Measurements from ENCODE around the gene NDUFC1. TPM values are rescaled to one million over a fixed set of nuclear protein-coding genes. Genes with fewer than 3 reads are reported as not detected.

NDUFC1 gene
- total RNA-seq, 1 donor from 2014 or later, result 39.1 TPM

DNA sequence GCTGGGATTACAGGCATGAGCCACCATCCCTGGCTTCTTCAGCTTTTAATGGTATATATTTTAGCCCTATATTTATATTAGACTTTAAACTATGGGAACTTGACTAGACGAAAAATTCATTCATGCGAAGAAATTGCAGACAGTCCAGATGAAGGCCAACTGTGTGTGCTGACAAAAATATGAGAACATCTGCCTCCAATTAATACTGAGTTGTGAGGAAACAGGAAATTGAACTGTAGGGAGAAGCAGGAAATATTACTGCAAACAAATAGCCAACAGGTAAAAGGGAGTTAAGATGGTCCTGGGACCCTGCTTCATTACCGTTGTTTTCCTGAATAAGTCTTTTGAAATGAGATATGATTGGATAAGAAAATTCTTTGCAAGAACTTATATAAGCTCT, 48.6 kb downstream of the NDUFC1 start:
- no peak overlapping the region for H3K4me3 Mint-ChIP-seq
- TF ChIP-seq, protein P1, sequence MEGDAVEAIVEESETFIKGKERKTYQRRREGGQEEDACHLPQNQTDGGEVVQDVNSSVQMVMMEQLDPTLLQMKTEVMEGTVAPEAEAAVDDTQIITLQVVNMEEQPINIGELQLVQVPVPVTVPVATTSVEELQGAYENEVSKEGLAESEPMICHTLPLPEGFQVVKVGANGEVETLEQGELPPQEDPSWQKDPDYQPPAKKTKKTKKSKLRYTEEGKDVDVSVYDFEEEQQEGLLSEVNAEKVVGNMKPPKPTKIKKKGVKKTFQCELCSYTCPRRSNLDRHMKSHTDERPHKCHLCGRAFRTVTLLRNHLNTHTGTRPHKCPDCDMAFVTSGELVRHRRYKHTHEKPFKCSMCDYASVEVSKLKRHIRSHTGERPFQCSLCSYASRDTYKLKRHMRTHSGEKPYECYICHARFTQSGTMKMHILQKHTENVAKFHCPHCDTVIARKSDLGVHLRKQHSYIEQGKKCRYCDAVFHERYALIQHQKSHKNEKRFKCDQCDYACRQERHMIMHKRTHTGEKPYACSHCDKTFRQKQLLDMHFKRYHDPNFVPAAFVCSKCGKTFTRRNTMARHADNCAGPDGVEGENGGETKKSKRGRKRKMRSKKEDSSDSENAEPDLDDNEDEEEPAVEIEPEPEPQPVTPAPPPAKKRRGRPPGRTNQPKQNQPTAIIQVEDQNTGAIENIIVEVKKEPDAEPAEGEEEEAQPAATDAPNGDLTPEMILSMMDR (IDR thresholded peaks at IDR 0.05; ENCODE audit: unreplicated experiment), result no peak
- H3K36me3 Mint-ChIP-seq, result no peaks in the 10 kb centered on the region
- H3K27me3 Mint-ChIP-seq (ENCODE audit: low read depth), result no peaks in the 10 kb centered on the region
- no peak overlapping the region for H3K27ac Mint-ChIP-seq
- H3K9me3 Mint-ChIP-seq, result no peaks in the 10 kb centered on the region
- no peak for DNase-seq (ENCODE audit: low spot score in 2 of 2, unreplicated experiment in 2 of 2)
- H3K4me1 Mint-ChIP-seq, result peaks cover 9% of the 10 kb centered on the region

DNA sequence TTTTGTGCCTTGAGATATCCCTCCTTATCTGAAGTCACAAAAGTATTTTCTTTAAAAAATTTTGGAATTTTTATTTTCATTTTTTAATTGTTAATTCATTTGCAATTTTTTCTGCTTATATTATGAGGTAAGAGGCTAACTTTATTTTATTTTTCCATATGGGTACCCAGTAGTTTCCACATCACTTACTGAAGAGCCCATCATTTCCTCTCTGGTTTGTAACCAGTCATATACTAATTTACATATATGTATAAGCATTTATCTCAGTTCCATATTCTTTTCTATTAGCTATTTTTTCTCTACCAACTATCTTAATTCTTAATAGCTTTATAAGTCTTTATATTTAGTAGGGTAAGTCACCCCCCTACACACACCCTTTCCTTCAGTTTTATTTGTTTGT, 49.2 kb downstream of the NDUFC1 start:
- Mint-ChIP-seq H3K4me1 (peaks cover 9% of the 10 kb centered on the region), H3K27ac (no peak overlapping the region), H3K27me3 (ENCODE audit: low read depth) (no peaks in the 10 kb centered on the region), H3K36me3 (no peaks in the 10 kb centered on the region), H3K9me3 (no peaks in the 10 kb centered on the region), H3K4me3 (no peak overlapping the region)
- no peak for DNase-seq (ENCODE audit: low spot score in 2 of 2, unreplicated experiment in 2 of 2)
- TF ChIP-seq, protein P1 (IDR thresholded peaks at IDR 0.05; ENCODE audit: unreplicated experiment), result no peak

DNA sequence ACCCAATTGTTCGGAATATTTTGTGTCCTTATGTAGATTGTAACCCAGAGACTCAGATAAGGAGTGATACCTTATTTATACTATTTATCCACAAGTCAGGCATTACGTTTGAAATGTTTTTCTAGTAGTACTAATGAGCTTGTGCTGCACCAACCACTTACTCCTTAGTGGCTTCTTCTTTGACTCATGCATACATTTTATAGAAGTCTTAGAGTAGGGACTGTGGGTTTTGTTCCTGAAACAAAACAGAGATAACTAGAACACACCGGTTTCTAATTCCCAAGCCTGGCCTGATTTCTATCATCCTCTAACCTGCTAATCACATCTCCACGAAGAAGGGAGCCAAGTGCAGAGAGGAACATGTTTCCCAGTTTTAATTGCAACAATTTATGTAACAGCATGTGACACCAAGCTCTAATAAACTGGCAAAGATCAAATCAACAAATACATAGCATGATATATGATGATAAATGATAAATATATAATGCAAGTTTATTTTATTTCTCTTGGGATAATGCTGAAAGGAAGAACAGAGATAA, 54.5 kb downstream of the NDUFC1 start:
- H3K27me3 Mint-ChIP-seq (ENCODE audit: low read depth), result no peaks in the 10 kb centered on the region
- H3K9me3 Mint-ChIP-seq, result no peaks in the 10 kb centered on the region
- no peak overlapping the region for H3K27ac Mint-ChIP-seq
- DNase-seq (ENCODE audit: low spot score in 2 of 2, unreplicated experiment in 2 of 2), result no peak
- no peaks in the 10 kb centered on the region for H3K36me3 Mint-ChIP-seq
- no peak overlapping the region for H3K4me3 Mint-ChIP-seq
- TF ChIP-seq, protein P1 (IDR thresholded peaks at IDR 0.05; ENCODE audit: unreplicated experiment), result no peak
- no peaks in the 10 kb centered on the region for H3K4me1 Mint-ChIP-seq

DNA sequence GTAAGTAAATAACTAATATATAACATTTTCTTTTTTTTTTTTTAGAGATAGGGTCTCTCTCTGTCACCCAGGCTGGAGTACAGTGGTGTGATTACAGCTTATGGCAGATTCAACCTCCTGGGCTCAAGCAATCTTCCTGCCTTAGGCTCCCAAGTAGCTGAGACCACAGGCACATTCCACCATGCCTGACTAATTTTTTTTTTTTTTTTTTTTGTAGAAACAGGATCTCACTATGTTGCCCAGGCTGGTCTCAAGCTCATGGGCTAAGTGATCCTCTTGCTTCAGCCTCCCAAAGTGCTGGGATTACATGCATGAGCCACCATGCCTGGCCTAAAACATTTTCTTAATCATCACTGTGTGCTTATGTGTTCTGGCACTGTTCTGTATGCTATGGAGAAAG, 55.0 kb downstream of the NDUFC1 start:
- H3K27ac Mint-ChIP-seq, result no peak overlapping the region
- no peaks in the 10 kb centered on the region for H3K27me3 Mint-ChIP-seq (ENCODE audit: low read depth)
- no peaks in the 10 kb centered on the region for H3K36me3 Mint-ChIP-seq
- H3K4me3 Mint-ChIP-seq, result no peak overlapping the region
- H3K9me3 Mint-ChIP-seq, result no peaks in the 10 kb centered on the region
- H3K4me1 Mint-ChIP-seq, result no peaks in the 10 kb centered on the region
- DNase-seq (ENCODE audit: low spot score in 2 of 2, unreplicated experiment in 2 of 2), result no peak
- TF ChIP-seq, protein P1 (IDR thresholded peaks at IDR 0.05; ENCODE audit: unreplicated experiment), result no peak

DNA sequence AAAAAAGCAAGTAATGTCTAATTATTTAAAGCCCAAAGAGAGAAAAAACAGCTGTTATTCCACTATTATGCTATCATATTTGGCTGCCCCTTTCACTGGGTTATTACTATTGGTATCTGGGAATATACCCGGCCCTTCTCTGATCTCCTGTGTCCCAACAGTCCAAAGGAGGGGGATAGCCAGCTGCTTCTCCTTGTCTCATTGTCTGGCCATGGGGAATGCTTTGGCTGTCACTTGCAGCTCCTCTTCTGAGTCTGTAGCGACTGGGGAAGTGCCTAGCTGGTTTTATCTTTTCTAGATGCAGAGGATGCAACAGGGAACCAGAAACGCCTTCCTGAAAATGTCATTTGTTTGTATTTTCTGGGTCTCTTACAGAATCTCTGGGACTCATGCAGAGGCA, 56.1 kb downstream of the NDUFC1 start:
- Mint-ChIP-seq H3K4me1 (no peaks in the 10 kb centered on the region), H3K4me3 (no peak overlapping the region), H3K36me3 (peaks cover 1% of the 10 kb centered on the region), H3K27me3 (ENCODE audit: low read depth) (no peaks in the 10 kb centered on the region), H3K27ac (no peak overlapping the region), H3K9me3 (peaks cover 7% of the 10 kb centered on the region)
- no peak for DNase-seq (ENCODE audit: low spot score in 2 of 2, unreplicated experiment in 2 of 2)
- TF ChIP-seq, protein P1 (IDR thresholded peaks at IDR 0.05; ENCODE audit: unreplicated experiment), result no peak

DNA sequence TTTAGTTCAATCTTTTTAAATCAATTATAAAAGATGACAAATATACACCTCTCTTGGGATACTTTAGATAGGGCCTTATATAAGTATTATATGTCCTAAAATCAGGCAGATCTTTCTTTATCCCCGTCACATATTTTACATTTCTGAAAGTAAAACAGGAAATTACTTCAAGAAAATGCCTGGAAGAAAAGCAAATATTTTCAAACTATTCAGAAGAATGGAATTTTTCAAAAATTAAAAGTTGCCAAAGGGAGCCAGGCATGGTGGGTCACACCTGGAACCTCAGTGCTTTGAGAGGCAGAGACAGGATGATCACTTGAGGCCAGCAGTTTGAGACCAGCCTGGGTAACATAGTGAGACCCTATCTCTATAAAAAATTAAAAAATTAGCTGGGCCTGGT, 56.7 kb downstream of the NDUFC1 start:
- no peak for DNase-seq (ENCODE audit: low spot score in 2 of 2, unreplicated experiment in 2 of 2)
- H3K36me3 Mint-ChIP-seq, result peaks cover 1% of the 10 kb centered on the region
- no peaks in the 10 kb centered on the region for H3K4me1 Mint-ChIP-seq
- TF ChIP-seq, protein P1 (IDR thresholded peaks at IDR 0.05; ENCODE audit: unreplicated experiment), result no peak
- H3K27ac Mint-ChIP-seq, result peak overlapping the region; percentile 39
- H3K27me3 Mint-ChIP-seq (ENCODE audit: low read depth), result no peaks in the 10 kb centered on the region
- no peak overlapping the region for H3K4me3 Mint-ChIP-seq
- peaks cover 7% of the 10 kb centered on the region for H3K9me3 Mint-ChIP-seq
